PC-3 (cell line): ENCODE data around the gene PTPRN2. TPM values are rescaled to one million over a fixed set of nuclear protein-coding genes. Genes with fewer than 3 reads are reported as not detected.

Source experiments
- ATAC-seq: fragments of 200-7000 bp; cut with Tn5 transposase; 2 replicates; pipeline ENCODE4 v1.9.1; 2020; ENCODE audit warnings: mild to moderate bottlenecking, moderate library complexity
- BruUV-seq: library from RNA; stranded (reverse); fragments of 400-500 nt; replicated peaks from 2 replicates; lab custom pipeline; 2021; lab: Mats Ljungman, UMichigan
- CTCF ChIA-PET: fragments of 300-600 bp; sonication (Branson Sonifier 250); formaldehyde crosslinking; loops from one replicate; lab custom pipeline; 2022; ENCODE audit warnings: antibody characterized with exemption; lab: Charles Lee
- POLR2A ChIA-PET: fragments of 300-600 bp; sonication (Branson Sonifier 250); formaldehyde crosslinking; loops from one replicate; lab custom pipeline; 2022; ENCODE audit warnings: antibody characterized with exemption; ENCODE audit not compliant: unreplicated experiment; lab: Charles Lee
- DNase-seq: peaks from one replicate; pipeline ENCODE4 v3.0.0-alpha.2; 2015
- H2AFZ ChIP-seq: fragments of 300-600 bp; sonication (generic); 2 replicates; pipeline ENCODE4 v1.6.0; 2016; ENCODE audit warnings: antibody characterized with exemption, low read length
- H3F3A ChIP-seq: fragments of 300-600 bp; sonication (generic); one replicate; pipeline ENCODE4 v1.6.0; 2017; ENCODE audit warnings: antibody characterized with exemption, low read length, control low read depth, mild to moderate bottlenecking; ENCODE audit not compliant: unreplicated experiment
- H3K27ac ChIP-seq: fragments of 300-600 bp; sonication (generic); 2 replicates; pipeline ENCODE4 v1.5.1; 2016; ENCODE audit warnings: mild to moderate bottlenecking, low read length
- H3K27me3 ChIP-seq: fragments of 300-600 bp; sonication (generic); 2 replicates; pipeline ENCODE4 v1.6.1; 2016; ENCODE audit warnings: low read length, mixed read lengths
- H3K36me3 ChIP-seq: fragments of 300-600 bp; sonication (generic); 2 replicates; pipeline ENCODE4 v1.6.1; 2016; ENCODE audit warnings: low read depth, mixed run types, low read length, mixed read lengths
- H3K4me1 ChIP-seq: fragments of 300-600 bp; sonication (generic); 2 replicates; pipeline ENCODE4 v1.5.1; 2016; ENCODE audit warnings: low read length; ENCODE audit not compliant: insufficient read depth
- H3K4me2 ChIP-seq: fragments of 300-600 bp; sonication (generic); 2 replicates; pipeline ENCODE4 v1.6.0; 2016; ENCODE audit warnings: low read length
- H3K4me3 ChIP-seq: fragments of 300-600 bp; sonication (generic); 2 replicates; pipeline ENCODE4 v1.5.1; 2016; ENCODE audit warnings: mild to moderate bottlenecking, low read length, mixed read lengths
- H3K79me2 ChIP-seq: fragments of 300-600 bp; sonication (generic); 2 replicates; pipeline ENCODE4 v1.6.1; 2017; ENCODE audit warnings: low read length, mixed read lengths
- H3K9ac ChIP-seq: fragments of 300-600 bp; sonication (generic); 2 replicates; pipeline ENCODE4 v1.6.0; 2016; ENCODE audit warnings: mild to moderate bottlenecking, low read length
- H3K9me2 ChIP-seq: fragments of 300-600 bp; sonication (generic); replicated peaks from 2 replicates; pipeline ENCODE4 v1.6.1; 2016; ENCODE audit warnings: mixed run types, low read length, mixed read lengths
- H3K9me3 ChIP-seq: fragments of 300-600 bp; sonication (generic); 2 replicates; pipeline ENCODE4 v1.6.1; 2016; ENCODE audit warnings: low read length, mixed read lengths
- H4K20me1 ChIP-seq: fragments of 300-600 bp; sonication (generic); 2 replicates; pipeline ENCODE4 v1.6.1; 2016; ENCODE audit warnings: low read length, mixed read lengths
- CTCF ChIP-seq: fragments of 300-600 bp; sonication (generic); conservative IDR thresholded peaks from 2 replicates; pipeline ENCODE4 v1.5.1; 2017; ENCODE audit warnings: antibody characterized with exemption, low read depth, mild to moderate bottlenecking, low read length
- EZH2 ChIP-seq: fragments of 300-600 bp; sonication (generic); IDR thresholded peaks from one replicate; pipeline ENCODE4 v1.6.1; 2017; ENCODE audit warnings: antibody characterized with exemption, mild to moderate bottlenecking, low read length; ENCODE audit not compliant: unreplicated experiment
- EZH2phosphoT487 ChIP-seq: fragments of 300-600 bp; sonication (generic); IDR thresholded peaks from 2 replicates; pipeline ENCODE4 v1.6.1; 2018; ENCODE audit warnings: mild to moderate bottlenecking, antibody characterized with exemption, low read length, borderline replicate concordance
- intact Hi-C: fragments of 100-400 bp; cut with micrococcal nuclease; formaldehyde crosslinking; loops from 2 replicates; pipeline ENCODE4 v1.9.0; 2023
- total RNA-seq: library from RNA; depleted of rRNA; stranded (reverse); fragments of >200 nt; gene quantifications from 2 replicates; pipeline ENCODE4 v1.2.3, GENCODE V29; 2014

PTPRN2 gene
- total RNA-seq, 1 experiment from 2014 or later, result 3.2 TPM

GRCh38 chr7:158317238-158318205 lies 270.1 kb downstream of the PTPRN2 start:
- CTCF ChIA-PET, result no interaction called here
- no peak overlapping the region for H2AFZ ChIP-seq

GRCh38 chr7:158316466-158317031 lies 271.1 kb downstream of the PTPRN2 start:
- Histone ChIP-seq H3K36me3 (no peaks in the 10 kb centered on the region), H3K27me3 (no peaks in the 10 kb centered on the region), H3K4me3 (no peak overlapping the region), H3K9ac (no peak overlapping the region), H3F3A (no peaks in the 10 kb centered on the region), H3K9me3 (no peaks in the 10 kb centered on the region), H3K4me2 (no peak overlapping the region), H2AFZ (no peak overlapping the region), H4K20me1 (no peaks in the 10 kb centered on the region), H3K27ac (no peak overlapping the region), H3K9me2 (no peaks in the 10 kb centered on the region), H3K79me2 (no peaks in the 10 kb centered on the region), H3K4me1 (no peaks in the 10 kb centered on the region)
- ChIA-PET CTCF (no interaction called here), POLR2A (no interaction called here)
- BruUV-seq, result no TSS peak
- DNase-seq (no peak), ATAC-seq (no peak)
- TF ChIP-seq EZH2, result no peak
- TF ChIP-seq EZH2phosphoT487, result no peak
- no peak for TF ChIP-seq CTCF
- intact Hi-C loops, result no loop called here

More at GRCh38 chr7:158317238-158318205, 270.1 kb downstream of the PTPRN2 start:
- no peaks in the 10 kb centered on the region for H3K9me3 ChIP-seq
- no peaks in the 10 kb centered on the region for H3K4me1 ChIP-seq
- H3K27me3 ChIP-seq, result no peaks in the 10 kb centered on the region
- no peak overlapping the region for H3K27ac ChIP-seq
- BruUV-seq, result no TSS peak
- H3K9ac ChIP-seq, result no peak overlapping the region
- no peaks in the 10 kb centered on the region for H4K20me1 ChIP-seq
- H3F3A ChIP-seq, result no peaks in the 10 kb centered on the region
- intact Hi-C loops, result no loop called here
- no peak overlapping the region for H3K4me3 ChIP-seq
- H3K36me3 ChIP-seq, result no peaks in the 10 kb centered on the region
- no peak overlapping the region for H3K4me2 ChIP-seq
- POLR2A ChIA-PET, result no interaction called here
- no peaks in the 10 kb centered on the region for H3K79me2 ChIP-seq
- DNase-seq (no peak), ATAC-seq (no peak)
- TF ChIP-seq EZH2phosphoT487 (no peak), EZH2 (no peak), CTCF (no peak)
- no peaks in the 10 kb centered on the region for H3K9me2 ChIP-seq
